ENCODE measurements around the gene OR5H14. TPM values are rescaled to one million over a fixed set of nuclear protein-coding genes. Genes with fewer than 3 reads are reported as not detected.
A peak's percentile ranks its signal among the peaks of the same experiment; 100 is the strongest.
"Not testable (repeated sequence)": the region's sequence is repeated elsewhere in the genome, so short reads cannot be mapped to it uniquely, and the experiment has no call there.

Gene OR5H14
- total RNA-seq, 2 experiments from 2014 or later = not detected

DNA sequence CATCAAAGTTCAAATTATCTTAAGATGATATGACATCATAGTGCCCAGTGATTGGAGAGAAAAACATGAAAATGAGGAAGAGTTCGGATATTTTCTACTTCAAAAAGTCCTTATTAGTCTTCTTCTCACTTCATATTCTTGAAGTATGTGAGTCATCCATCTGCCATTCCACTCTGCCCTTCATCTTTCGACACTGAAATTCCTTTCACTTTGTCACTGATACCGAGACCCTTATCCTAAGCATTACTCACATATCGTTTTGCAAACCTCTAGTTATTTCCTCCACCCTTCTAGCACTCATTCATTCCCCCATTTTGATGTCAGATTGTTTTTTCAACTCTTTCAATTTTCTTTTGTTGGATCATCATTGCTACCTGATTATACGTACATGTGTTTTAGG, 4.0 kb downstream of the OR5H14 start:
- ATAC-seq = no peak
- H3K27ac Mint-ChIP-seq = no peak overlapping the region
- no peaks in the 10 kb centered on the region for H3K36me3 Mint-ChIP-seq (ENCODE audit: low read depth)
- no peaks in the 10 kb centered on the region for H3K27me3 Mint-ChIP-seq (ENCODE audit: low read depth)
- H3K4me1 Mint-ChIP-seq (ENCODE audit: low read depth) = no peaks in the 10 kb centered on the region
- no peak for DNase-seq
- CTCF ChIA-PET = no interaction called here
- H3K9me3 Mint-ChIP-seq (ENCODE audit: insufficient read depth) = no peaks in the 10 kb centered on the region
- POLR2A ChIA-PET = no interaction called here
- no peak overlapping the region for H3K4me3 Mint-ChIP-seq

- POLR2A ChIA-PET = no interaction called here
- no peak for DNase-seq
- Mint-ChIP-seq H3K4me1 (ENCODE audit: low read depth) (no peaks in the 10 kb centered on the region), H3K27me3 (ENCODE audit: low read depth) (no peaks in the 10 kb centered on the region), H3K36me3 (ENCODE audit: low read depth) (no peaks in the 10 kb centered on the region), H3K27ac (no peak within 1 kb of the TSS), H3K9me3 (ENCODE audit: insufficient read depth) (no peaks in the 10 kb centered on the region), H3K4me3 (no peak within 1 kb of the TSS)
- no peak for ATAC-seq
- CTCF ChIA-PET = no interaction called here
These were observed 19.1 kb downstream of the OR5H14 start, which contains the start of gene OR5H15 for GRCh38 chr3:98166396-98166795. Gene OR5H15, plus strand, starts transcription at chr3:98166696. Its CDS starts 2,004 bp downstream, at chr3:98168700.

DNA sequence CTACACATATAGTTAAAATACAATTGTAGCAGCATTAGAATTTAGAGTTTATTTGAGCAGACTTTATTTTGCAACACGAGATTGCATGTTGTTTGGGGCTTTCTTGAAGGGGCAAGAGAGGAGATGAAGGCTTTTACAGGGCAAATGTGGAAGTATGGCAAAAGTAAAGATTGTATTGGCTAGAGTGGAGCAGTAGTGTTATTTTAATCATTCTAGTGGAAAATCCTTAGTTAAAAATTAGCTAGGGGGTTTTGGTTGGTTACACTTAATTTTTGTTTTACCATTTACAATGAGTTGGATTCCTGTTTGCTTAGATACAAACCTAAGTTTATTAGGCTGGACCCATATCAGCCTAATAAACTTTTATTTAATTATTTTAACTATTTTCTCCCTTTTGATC, 23.8 kb downstream of the OR5H14 start:
- Mint-ChIP-seq H3K4me1 (ENCODE audit: low read depth) (no peaks in the 10 kb centered on the region), H3K27ac (no peak overlapping the region), H3K9me3 (ENCODE audit: insufficient read depth) (no peaks in the 10 kb centered on the region), H3K36me3 (ENCODE audit: low read depth) (no peaks in the 10 kb centered on the region), H3K4me3 (no peak overlapping the region), H3K27me3 (ENCODE audit: low read depth) (no peaks in the 10 kb centered on the region)
- DNase-seq = no peak
- CTCF ChIA-PET = no interaction called here
- POLR2A ChIA-PET = no interaction called here
- ATAC-seq = no peak

DNA sequence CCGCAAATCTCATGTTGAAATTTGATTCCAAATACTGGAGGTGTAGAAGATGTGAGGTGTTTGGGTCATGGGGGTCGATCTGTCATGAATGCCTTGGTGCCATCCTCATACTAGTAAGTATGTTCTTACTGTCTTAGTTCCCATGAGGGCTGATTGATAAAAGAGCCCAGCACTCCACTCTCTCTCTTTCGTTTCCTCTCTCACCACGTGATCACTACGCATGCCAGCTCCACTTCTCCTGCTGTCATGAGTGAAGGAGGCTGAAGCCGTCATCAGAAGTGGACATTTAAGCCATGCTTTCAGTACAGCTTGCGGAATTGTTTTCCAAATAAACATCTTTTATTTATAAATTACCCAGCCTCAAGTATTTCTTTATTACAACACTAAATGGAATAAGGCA, 25.3 kb downstream of the OR5H14 start:
- H3K9me3 Mint-ChIP-seq (ENCODE audit: insufficient read depth) = no peaks in the 10 kb centered on the region
- no peaks in the 10 kb centered on the region for H3K36me3 Mint-ChIP-seq (ENCODE audit: low read depth)
- no peaks in the 10 kb centered on the region for H3K4me1 Mint-ChIP-seq (ENCODE audit: low read depth)
- ChIA-PET POLR2A (no interaction called here), CTCF (no interaction called here)
- H3K27ac Mint-ChIP-seq = no peak overlapping the region
- no peak for DNase-seq
- no peak for ATAC-seq
- H3K27me3 Mint-ChIP-seq (ENCODE audit: low read depth) = no peaks in the 10 kb centered on the region
- no peak overlapping the region for H3K4me3 Mint-ChIP-seq

GRCh38 chr3:98180319-98180890, 33.1 kb downstream of the OR5H14 start:
- Mint-ChIP-seq H3K4me1 (ENCODE audit: low read depth) (no peaks in the 10 kb centered on the region), H3K27me3 (ENCODE audit: low read depth) (no peaks in the 10 kb centered on the region), H3K27ac (no peak overlapping the region), H3K9me3 (ENCODE audit: insufficient read depth) (no peaks in the 10 kb centered on the region), H3K36me3 (ENCODE audit: low read depth) (no peaks in the 10 kb centered on the region), H3K4me3 (no peak overlapping the region)
- no peak for ATAC-seq
- POLR2A ChIA-PET = no interaction called here
- no peak for DNase-seq
- CTCF ChIA-PET = no interaction called here

GRCh38 chr3:98182196-98182595, 34.9 kb downstream of the OR5H14 start:
- Mint-ChIP-seq H3K4me3 (no peak overlapping the region), H3K36me3 (ENCODE audit: low read depth) (no peaks in the 10 kb centered on the region), H3K27ac (no peak overlapping the region), H3K9me3 (ENCODE audit: insufficient read depth) (no peaks in the 10 kb centered on the region), H3K27me3 (ENCODE audit: low read depth) (no peaks in the 10 kb centered on the region), H3K4me1 (ENCODE audit: low read depth) (no peaks in the 10 kb centered on the region)
- POLR2A ChIA-PET = no interaction called here
- CTCF ChIA-PET = no interaction called here
- no peak for ATAC-seq
- no peak for DNase-seq

GRCh38 chr3:98185180-98185579, 37.9 kb downstream of the OR5H14 start:
- no peaks in the 10 kb centered on the region for H3K36me3 Mint-ChIP-seq (ENCODE audit: low read depth)
- ChIA-PET CTCF (interaction anchor here (0.6 kb wide), 1 partner anchor 389 kb away, joined by 3 read pairs; no protein-coding TSS in a partner anchor), POLR2A (no interaction called here)
- H3K27ac Mint-ChIP-seq = no peak overlapping the region
- H3K4me3 Mint-ChIP-seq = no peak overlapping the region
- H3K9me3 Mint-ChIP-seq (ENCODE audit: insufficient read depth) = no peaks in the 10 kb centered on the region
- DNase-seq (no peak), ATAC-seq (no peak)
- peaks cover 3% of the 10 kb centered on the region for H3K27me3 Mint-ChIP-seq (ENCODE audit: low read depth)
- peaks cover 3% of the 10 kb centered on the region for H3K4me1 Mint-ChIP-seq (ENCODE audit: low read depth)

GRCh38 chr3:98188545-98188944, 41.3 kb downstream of the OR5H14 start:
- no peaks in the 10 kb centered on the region for H3K36me3 Mint-ChIP-seq (ENCODE audit: low read depth)
- POLR2A ChIA-PET = no interaction called here
- peak; percentile 53 for ATAC-seq
- H3K4me3 Mint-ChIP-seq = no peak overlapping the region
- peaks cover 3% of the 10 kb centered on the region for H3K4me1 Mint-ChIP-seq (ENCODE audit: low read depth)
- H3K27ac Mint-ChIP-seq = no peak overlapping the region
- H3K9me3 Mint-ChIP-seq (ENCODE audit: insufficient read depth) = no peaks in the 10 kb centered on the region
- CTCF ChIA-PET = interaction anchor here (0.7 kb wide), 1 partner anchor 149 kb away, joined by 3 read pairs; no protein-coding TSS in a partner anchor
- peaks cover 13% of the 10 kb centered on the region for H3K27me3 Mint-ChIP-seq (ENCODE audit: low read depth)
- DNase-seq = no peak

DNA sequence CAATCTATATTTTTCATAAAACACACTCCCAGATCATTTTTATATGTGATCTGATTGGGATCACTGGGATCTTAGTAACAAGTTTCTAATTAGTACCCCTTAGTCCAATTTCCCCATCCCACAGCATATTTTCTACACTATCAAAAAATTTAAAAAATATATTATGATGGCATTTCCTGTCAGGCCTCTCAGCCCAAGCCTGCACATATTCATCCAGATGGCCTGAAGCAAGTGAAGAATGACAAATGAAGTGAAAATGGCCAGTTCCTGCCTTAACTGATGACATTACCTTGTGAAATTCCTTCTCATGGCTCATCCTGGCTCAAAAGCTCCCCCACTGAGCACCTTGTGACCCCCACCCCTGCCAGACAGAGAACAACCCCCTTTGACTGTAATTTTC, 43.6 kb downstream of the OR5H14 start:
- H3K4me3 Mint-ChIP-seq; H3K9me3 Mint-ChIP-seq (ENCODE audit: insufficient read depth); DNase-seq; H3K4me1 Mint-ChIP-seq (ENCODE audit: low read depth); ATAC-seq; CTCF ChIA-PET; POLR2A ChIA-PET; H3K36me3 Mint-ChIP-seq (ENCODE audit: low read depth); H3K27ac Mint-ChIP-seq: not testable (repeated sequence)
- H3K27me3 Mint-ChIP-seq (ENCODE audit: low read depth) = peaks cover 13% of the 10 kb centered on the region

- ATAC-seq; POLR2A ChIA-PET; H3K9me3 Mint-ChIP-seq (ENCODE audit: insufficient read depth); H3K27me3 Mint-ChIP-seq (ENCODE audit: low read depth); H3K36me3 Mint-ChIP-seq (ENCODE audit: low read depth); CTCF ChIA-PET; DNase-seq; H3K4me1 Mint-ChIP-seq (ENCODE audit: low read depth); H3K27ac Mint-ChIP-seq; H3K4me3 Mint-ChIP-seq: not testable (repeated sequence)
These were observed 49.0 kb downstream of the OR5H14 start for GRCh38 chr3:98196293-98196692.

DNA sequence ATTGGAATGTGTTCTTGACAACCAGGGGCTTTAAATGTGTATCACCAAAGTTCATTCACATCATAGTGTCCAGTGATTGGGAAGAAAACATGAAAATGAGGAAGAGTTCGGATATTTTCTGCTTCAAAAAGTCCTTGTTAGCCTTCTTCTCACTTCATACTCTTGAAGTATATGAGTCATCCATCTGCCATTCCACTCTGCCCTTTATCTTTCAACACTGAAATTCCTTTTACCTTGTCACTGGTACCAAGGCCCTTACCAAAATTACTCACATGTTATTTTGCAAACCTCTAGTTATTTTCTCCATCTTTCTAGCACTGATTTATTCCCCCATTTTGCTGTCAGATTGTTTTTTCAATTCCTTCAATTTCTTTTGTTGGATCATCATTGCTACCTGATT, 51.7 kb downstream of the OR5H14 start:
- no peak overlapping the region for H3K4me3 Mint-ChIP-seq
- H3K36me3 Mint-ChIP-seq (ENCODE audit: low read depth) = no peaks in the 10 kb centered on the region
- CTCF ChIA-PET = no interaction called here
- no peaks in the 10 kb centered on the region for H3K9me3 Mint-ChIP-seq (ENCODE audit: insufficient read depth)
- H3K27ac Mint-ChIP-seq = no peak overlapping the region
- POLR2A ChIA-PET = no interaction called here
- DNase-seq = no peak
- H3K4me1 Mint-ChIP-seq (ENCODE audit: low read depth) = no peaks in the 10 kb centered on the region
- no peak for ATAC-seq
- H3K27me3 Mint-ChIP-seq (ENCODE audit: low read depth) = no peaks in the 10 kb centered on the region
